Adrenal gland (tissue), 5 donors: Measurements from ENCODE around the gene LRRC1.

Experiments used
- POLR2A ChIP-seq, 2 donors: fragments of 450-650 bp; IDR thresholded peaks; one replicate each; pipeline ENCODE4 v1.6.1; 2017; ENCODE audit warnings: antibody characterized with exemption in 2 of 2, mild to moderate bottlenecking in 2 of 2, moderate library complexity in 1 of 2
- TF ChIP-seq, protein P1 (sequence below), 6 experiments: fragments of 450-650 bp in 4 of 6; fragments of 200-600 bp in 2 of 6; sonication (generic) in 1 of 6; IDR thresholded peaks; 1 replicate in 5 of 6; 2 replicates in 1 of 6; pipeline versions ENCODE4 v1.5.1 to v1.8.0; 2016 to 2021; ENCODE audit warnings: antibody characterized with exemption in 6 of 6, mild to moderate bottlenecking in 2 of 6, moderate library complexity in 1 of 6
- donor health status: DM: no; HTN: no; CAD: no.

DNA sequence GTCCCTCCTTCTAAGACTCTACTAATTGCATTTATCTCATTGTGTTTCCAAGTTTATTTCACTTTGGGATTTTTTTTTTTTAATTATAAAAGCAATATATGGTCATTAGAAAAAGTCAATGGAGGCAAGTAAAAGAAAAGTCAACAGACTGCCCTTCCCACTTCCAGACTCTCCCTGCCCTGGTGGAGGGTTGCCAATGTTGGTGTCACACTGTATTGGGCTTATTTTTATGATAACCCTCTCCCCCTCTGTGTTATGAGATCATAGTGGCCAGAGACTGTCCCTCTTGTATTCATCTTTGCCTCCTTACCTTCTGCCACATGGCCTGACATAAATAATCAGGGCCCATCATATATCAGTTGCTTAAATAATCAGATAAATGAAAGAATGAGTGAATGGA, 63.4 kb downstream of the LRRC1 start:
- TF ChIP-seq, protein P1, sequence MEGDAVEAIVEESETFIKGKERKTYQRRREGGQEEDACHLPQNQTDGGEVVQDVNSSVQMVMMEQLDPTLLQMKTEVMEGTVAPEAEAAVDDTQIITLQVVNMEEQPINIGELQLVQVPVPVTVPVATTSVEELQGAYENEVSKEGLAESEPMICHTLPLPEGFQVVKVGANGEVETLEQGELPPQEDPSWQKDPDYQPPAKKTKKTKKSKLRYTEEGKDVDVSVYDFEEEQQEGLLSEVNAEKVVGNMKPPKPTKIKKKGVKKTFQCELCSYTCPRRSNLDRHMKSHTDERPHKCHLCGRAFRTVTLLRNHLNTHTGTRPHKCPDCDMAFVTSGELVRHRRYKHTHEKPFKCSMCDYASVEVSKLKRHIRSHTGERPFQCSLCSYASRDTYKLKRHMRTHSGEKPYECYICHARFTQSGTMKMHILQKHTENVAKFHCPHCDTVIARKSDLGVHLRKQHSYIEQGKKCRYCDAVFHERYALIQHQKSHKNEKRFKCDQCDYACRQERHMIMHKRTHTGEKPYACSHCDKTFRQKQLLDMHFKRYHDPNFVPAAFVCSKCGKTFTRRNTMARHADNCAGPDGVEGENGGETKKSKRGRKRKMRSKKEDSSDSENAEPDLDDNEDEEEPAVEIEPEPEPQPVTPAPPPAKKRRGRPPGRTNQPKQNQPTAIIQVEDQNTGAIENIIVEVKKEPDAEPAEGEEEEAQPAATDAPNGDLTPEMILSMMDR (IDR thresholded peaks at IDR 0.05): no peak
- no peak for TF ChIP-seq POLR2A (IDR thresholded peaks at IDR 0.05)
